PFSK-1 (cell line): Measurements from ENCODE around the gene CYTH4.

Experiments
- POLR2AphosphoS5 ChIP-seq: IDR thresholded peaks from 2 replicates; pipeline ENCODE4 v1.6.1; 2012; ENCODE audit warnings: low read depth, mild to moderate bottlenecking, control low read depth, low read length, moderate library complexity
- SIN3A ChIP-seq: IDR thresholded peaks from 2 replicates; pipeline ENCODE4 v1.6.1; 2012; ENCODE audit warnings: mild to moderate bottlenecking, low read length, moderate library complexity, borderline replicate concordance; ENCODE audit not compliant: insufficient read depth
- TAF1 ChIP-seq: IDR thresholded peaks from 2 replicates; pipeline ENCODE4 v1.6.1; 2012; ENCODE audit warnings: low read length, control low read depth, borderline replicate concordance; ENCODE audit not compliant: insufficient read depth

GRCh38 chr22:37267135-37267587, 15.1 kb upstream of the CYTH4 start:
- no peak for TF ChIP-seq SIN3A
- TF ChIP-seq TAF1, result no peak
- TF ChIP-seq POLR2AphosphoS5, result no peak
